DOHH2 (cell line): ENCODE data around the gene PCDH9.

Source experiments
- H3F3A ChIP-seq: fragments of 200-600 bp; sonication (generic), shearing (Covaris generic); 2 replicates; pipeline ENCODE4 v1.6.0; 2016; ENCODE audit warnings: antibody characterized with exemption, mild to moderate bottlenecking; ENCODE audit not compliant: control insufficient read depth, insufficient read depth
- H3K27ac ChIP-seq: fragments of 200-600 bp; sonication (generic); 2 replicates; pipeline ENCODE4 v1.5.1; 2014; ENCODE audit warnings: low read depth, mild to moderate bottlenecking, low read length, moderate library complexity
- H3K27me3 ChIP-seq: fragments of 200-600 bp; sonication (generic); 2 replicates; pipeline ENCODE4 v1.6.1; 2014; ENCODE audit warnings: mild to moderate bottlenecking, low read length, mixed read lengths; ENCODE audit not compliant: control insufficient read depth
- H3K36me3 ChIP-seq: fragments of 200-600 bp; sonication (generic); 2 replicates; pipeline ENCODE4 v1.6.1; 2014; ENCODE audit warnings: mild to moderate bottlenecking, low read length, moderate library complexity, mixed read lengths; ENCODE audit not compliant: control insufficient read depth
- H3K4me1 ChIP-seq: fragments of 200-600 bp; sonication (generic); 2 replicates; pipeline ENCODE4 v1.6.1; 2014; ENCODE audit warnings: mild to moderate bottlenecking, low read length, mixed read lengths; ENCODE audit not compliant: control insufficient read depth
- H3K4me2 ChIP-seq: fragments of 200-600 bp; sonication (generic); 2 replicates; pipeline ENCODE4 v1.6.0; 2014; ENCODE audit warnings: mild to moderate bottlenecking, low read length, moderate library complexity
- H3K4me3 ChIP-seq: fragments of 200-600 bp; sonication (generic); 2 replicates; pipeline ENCODE4 v1.5.1; 2014; ENCODE audit warnings: mild to moderate bottlenecking, low read length, mixed read lengths
- H3K79me2 ChIP-seq: fragments of 200-600 bp; sonication (generic); 2 replicates; pipeline ENCODE4 v1.6.1; 2014; ENCODE audit warnings: mild to moderate bottlenecking, low read length, mixed read lengths; ENCODE audit not compliant: control insufficient read depth
- H3K9me2 ChIP-seq: fragments of 200-600 bp; sonication (generic); replicated peaks from 2 replicates; pipeline ENCODE4 v1.6.1; 2014; ENCODE audit warnings: mild to moderate bottlenecking, low read length, mixed read lengths; ENCODE audit not compliant: control insufficient read depth
- H3K9me3 ChIP-seq: fragments of 200-600 bp; sonication (generic); 2 replicates; pipeline ENCODE4 v1.6.1; 2014; ENCODE audit warnings: antibody characterized with exemption, low read length, mixed read lengths; ENCODE audit not compliant: control insufficient read depth, insufficient read depth
- H4K20me1 ChIP-seq: fragments of 200-600 bp; sonication (generic); 2 replicates; pipeline ENCODE4 v1.6.0; 2014; ENCODE audit warnings: low read depth, mild to moderate bottlenecking, antibody characterized with exemption, low read length, moderate library complexity; ENCODE audit not compliant: control insufficient read depth, insufficient read depth
- CTCF ChIP-seq: fragments of 200-600 bp; sonication (generic); IDR thresholded peaks from one replicate; pipeline ENCODE4 v1.5.1; 2014; ENCODE audit warnings: antibody characterized with exemption, mild to moderate bottlenecking, low read depth, low read length; ENCODE audit not compliant: poor library complexity, severe bottlenecking
- EZH2phosphoT487 ChIP-seq: fragments of 200-600 bp; sonication (generic); IDR thresholded peaks from 2 replicates; pipeline ENCODE4 v1.6.1; 2017; ENCODE audit warnings: borderline replicate concordance, mild to moderate bottlenecking, antibody characterized with exemption, low read length, moderate library complexity, mixed read lengths

PCDH9 gene

GRCh38 chr13:66700117-66700601 is 530.0 kb downstream of the PCDH9 start:
- H3K4me2 ChIP-seq = no peak overlapping the region
- no peaks in the 10 kb centered on the region for H3K79me2 ChIP-seq
- H3F3A ChIP-seq = no peaks in the 10 kb centered on the region
- H4K20me1 ChIP-seq = no peaks in the 10 kb centered on the region
- no peaks in the 10 kb centered on the region; the same call in 1 of the 2 replicates for H3K36me3 ChIP-seq
- no peak overlapping the region for H3K27ac ChIP-seq
- H3K9me2 ChIP-seq = no peaks in the 10 kb centered on the region
- TF ChIP-seq EZH2phosphoT487 = no peak
- no peaks in the 10 kb centered on the region for H3K4me1 ChIP-seq
- H3K4me3 ChIP-seq = no peak overlapping the region
- no peaks in the 10 kb centered on the region for H3K9me3 ChIP-seq
- H3K27me3 ChIP-seq = no peaks in the 10 kb centered on the region

- TF ChIP-seq EZH2phosphoT487 (no peak), CTCF (no peak)
These were observed 536.5 kb downstream of the PCDH9 start for GRCh38 chr13:66693656-66694055.

GRCh38 chr13:66691149-66691548 is 539.0 kb downstream of the PCDH9 start:
- Histone ChIP-seq H3K27ac (no peak overlapping the region), H3K4me1 (peaks cover 18% of the 10 kb centered on the region), H3K27me3 (no peaks in the 10 kb centered on the region), H3K9me2 (no peaks in the 10 kb centered on the region), H3F3A (no peaks in the 10 kb centered on the region), H3K79me2 (no peaks in the 10 kb centered on the region), H3K4me2 (no peak overlapping the region), H3K9me3 (peaks cover 5% of the 10 kb centered on the region; the same call in 1 of the 2 replicates), H4K20me1 (no peaks in the 10 kb centered on the region), H3K4me3 (no peak overlapping the region), H3K36me3 (no peaks in the 10 kb centered on the region; the same call in 1 of the 2 replicates)
- TF ChIP-seq EZH2phosphoT487 (no peak), CTCF (no peak)

More at GRCh38 chr13:66693656-66694055, 536.5 kb downstream of the PCDH9 start:
- H3K36me3 ChIP-seq = no peaks in the 10 kb centered on the region; the same call in 1 of the 2 replicates
- H3K4me2 ChIP-seq = no peak overlapping the region
- no peaks in the 10 kb centered on the region for H3K27me3 ChIP-seq
- H3K9me2 ChIP-seq = no peaks in the 10 kb centered on the region
- peaks cover 16% of the 10 kb centered on the region for H3K4me1 ChIP-seq
- no peak overlapping the region for H3K27ac ChIP-seq
- H3K4me3 ChIP-seq = no peak overlapping the region
- H4K20me1 ChIP-seq = no peaks in the 10 kb centered on the region
- no peaks in the 10 kb centered on the region for H3K9me3 ChIP-seq
- H3F3A ChIP-seq = no peaks in the 10 kb centered on the region
- H3K79me2 ChIP-seq = no peaks in the 10 kb centered on the region

- H3K79me2 ChIP-seq = no peaks in the 10 kb centered on the region
- no peaks in the 10 kb centered on the region for H4K20me1 ChIP-seq
- H3K4me2 ChIP-seq = no peak overlapping the region
- no peak overlapping the region for H3K27ac ChIP-seq
- no peak for TF ChIP-seq CTCF
- TF ChIP-seq EZH2phosphoT487 = no peak
- H3K9me3 ChIP-seq = peaks cover 20% of the 10 kb centered on the region; the same call in 1 of the 2 replicates
- H3K36me3 ChIP-seq = no peaks in the 10 kb centered on the region
- H3K4me3 ChIP-seq = no peak overlapping the region
- H3K9me2 ChIP-seq = no peaks in the 10 kb centered on the region
- no peaks in the 10 kb centered on the region for H3K27me3 ChIP-seq
- H3F3A ChIP-seq = no peaks in the 10 kb centered on the region
- peaks cover 18% of the 10 kb centered on the region for H3K4me1 ChIP-seq
These were observed 540.5 kb downstream of the PCDH9 start for GRCh38 chr13:66689628-66690027.
